HG03378 (cell line): ENCODE results near the gene F13B.
"Not testable (repeated sequence)": the region's sequence is repeated elsewhere in the genome, so short reads cannot be mapped to it uniquely, and the experiment has no call there.

Experiments
- ATAC-seq: cut with Tn5 transposase; IDR thresholded peaks from one replicate; pipeline ENCODE4 v1.9.1; 2021; ENCODE audit warnings: mild to moderate bottlenecking, moderate library complexity; ENCODE audit not compliant: unreplicated experiment

Gene F13B

GRCh38 chr1:197066719-197067456, at the start of gene F13B:
Gene F13B, minus strand, starts transcription at chr1:197067260. Its CDS starts 37 bp downstream, at chr1:197067223.
- ATAC-seq = no peak

GRCh38 chr1:197116156-197116555, 49.1 kb upstream of the F13B start:
- no peak for ATAC-seq

GRCh38 chr1:197106869-197107268, 39.8 kb upstream of the F13B start:
- ATAC-seq = no peak

GRCh38 chr1:197103300-197103699, 36.2 kb upstream of the F13B start:
- ATAC-seq = no peak

- no peak for ATAC-seq
Measured at GRCh38 chr1:197101978-197102377, 34.9 kb upstream of the F13B start.

GRCh38 chr1:197100677-197101076, 33.6 kb upstream of the F13B start:
- ATAC-seq = no peak

- ATAC-seq = no peak
Measured at GRCh38 chr1:197099444-197099843, 32.4 kb upstream of the F13B start.

GRCh38 chr1:197096971-197097370, 29.9 kb upstream of the F13B start:
- not testable (repeated sequence) for ATAC-seq

- ATAC-seq = peak; percentile 56
Measured at GRCh38 chr1:197096137-197096536, 29.1 kb upstream of the F13B start.

GRCh38 chr1:197093226-197093885, 26.3 kb upstream of the F13B start:
- no peak for ATAC-seq

- no peak for ATAC-seq
Measured at GRCh38 chr1:197092491-197093023, 25.5 kb upstream of the F13B start.

GRCh38 chr1:197083474-197083873, 16.4 kb upstream of the F13B start:
- ATAC-seq = no peak

- ATAC-seq = no peak
Measured at GRCh38 chr1:197081117-197081753, 14.2 kb upstream of the F13B start.

- no peak for ATAC-seq
Measured at GRCh38 chr1:197080323-197080722, 13.3 kb upstream of the F13B start.

GRCh38 chr1:197076585-197076984, 9.5 kb upstream of the F13B start:
- ATAC-seq = no peak

- no peak for ATAC-seq
Measured at GRCh38 chr1:197073978-197074377, 6.9 kb upstream of the F13B start.

- ATAC-seq = no peak
Measured at GRCh38 chr1:197067457-197067818, 378 bp upstream of the F13B start.

- no peak for ATAC-seq
Measured at GRCh38 chr1:197066277-197066676, 783 bp downstream of the F13B start.

GRCh38 chr1:197065559-197065958, 1.5 kb downstream of the F13B start:
- no peak for ATAC-seq

GRCh38 chr1:197063212-197063611, 3.8 kb downstream of the F13B start:
- peak; percentile 16 for ATAC-seq

- peak; percentile 94 for ATAC-seq
Measured at GRCh38 chr1:197062692-197063091, 4.4 kb downstream of the F13B start.

GRCh38 chr1:197049100-197049499, 18.0 kb downstream of the F13B start:
- no peak for ATAC-seq
